Cerebellar cortex (tissue), 1 donor: ENCODE measurements around the gene PPP1R12C.

Experiments
- DNase-seq: peaks from one replicate; pipeline ENCODE4 v3.0.0-alpha.2; 2015; ENCODE audit warnings: low spot score

PPP1R12C gene

DNA sequence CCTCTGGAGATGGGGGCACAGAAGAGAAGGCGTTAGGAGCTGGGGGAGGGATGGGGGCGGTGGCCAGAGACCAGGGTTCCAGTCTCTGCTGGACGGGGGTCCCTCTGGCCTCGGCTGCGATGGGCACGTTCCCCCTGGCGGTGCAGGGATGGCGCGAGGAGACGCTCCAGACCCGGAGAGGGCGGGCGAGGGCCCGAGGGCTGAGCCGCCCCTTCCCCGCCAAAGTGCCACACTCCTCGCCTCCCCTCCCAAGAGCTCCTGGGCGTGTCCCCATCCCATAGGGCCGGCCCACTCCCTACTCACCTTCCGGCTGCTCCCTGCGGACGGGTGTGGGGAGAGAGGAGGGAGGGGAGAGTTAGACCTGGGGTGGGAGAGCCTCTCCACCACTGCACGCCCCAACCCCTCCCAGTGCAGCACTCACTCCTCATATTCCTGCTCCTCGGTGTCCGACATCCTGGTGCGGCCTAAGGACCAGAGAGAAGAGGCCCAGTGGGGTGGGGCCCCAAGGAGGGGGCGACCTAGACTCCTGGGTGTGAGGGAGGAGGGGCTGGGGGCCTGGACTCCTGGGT is 29.4 kb upstream of the PPP1R12C start:
- peak; percentile 83 for DNase-seq

DNA sequence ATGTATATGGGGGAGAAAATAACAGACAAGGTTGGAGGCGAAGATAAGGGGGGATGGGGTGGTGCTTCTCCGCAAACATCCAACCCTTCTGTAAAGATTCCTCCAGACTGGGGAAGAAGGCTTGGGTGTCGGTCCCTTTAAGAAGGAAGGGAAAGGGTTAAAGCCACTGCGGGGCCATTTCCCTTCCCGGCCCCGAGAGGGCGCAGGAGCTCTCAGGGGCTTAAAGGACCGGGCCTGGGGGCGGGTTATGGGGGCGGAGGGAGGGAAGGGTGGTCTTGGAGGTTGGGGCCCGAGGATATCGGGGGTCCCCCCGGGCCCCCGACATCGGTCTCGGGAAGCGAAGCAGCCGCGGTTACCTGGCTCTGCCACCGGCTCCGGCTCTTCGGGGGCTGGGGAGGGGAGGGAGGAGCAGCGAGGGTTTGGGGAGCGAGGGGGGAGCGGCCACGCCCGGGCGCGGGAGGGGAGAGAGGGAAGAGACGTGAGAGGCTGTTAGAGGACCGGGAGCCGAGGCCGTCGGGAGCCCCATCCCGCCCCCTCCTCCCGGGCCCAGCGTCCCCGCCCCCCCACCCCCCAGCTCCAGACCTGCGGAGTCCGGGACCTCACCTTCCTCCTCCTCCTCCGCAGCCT is 28.8 kb upstream of the PPP1R12C start:
- DNase-seq, result no peak

DNA sequence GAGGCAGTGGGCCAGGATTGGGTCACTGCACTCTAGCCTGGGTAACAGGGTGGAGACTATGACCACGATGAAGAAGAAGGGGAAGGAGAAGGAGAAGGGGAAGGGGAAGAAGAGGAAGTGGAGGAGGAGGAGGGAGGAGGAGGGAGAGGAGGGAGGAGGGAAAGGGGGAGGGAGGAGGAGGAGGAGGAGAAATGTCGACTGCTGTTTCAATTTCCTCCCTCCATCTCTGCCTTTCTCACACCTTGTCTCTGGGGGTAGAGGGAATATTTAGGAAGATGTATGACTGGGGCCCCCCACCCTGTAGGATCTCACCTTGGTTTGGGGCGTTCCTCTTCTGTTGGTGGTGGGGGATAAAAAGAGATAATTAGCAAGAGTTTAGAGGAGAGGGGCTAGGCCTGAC is 27.8 kb upstream of the PPP1R12C start:
- DNase-seq, result no peak

DNA sequence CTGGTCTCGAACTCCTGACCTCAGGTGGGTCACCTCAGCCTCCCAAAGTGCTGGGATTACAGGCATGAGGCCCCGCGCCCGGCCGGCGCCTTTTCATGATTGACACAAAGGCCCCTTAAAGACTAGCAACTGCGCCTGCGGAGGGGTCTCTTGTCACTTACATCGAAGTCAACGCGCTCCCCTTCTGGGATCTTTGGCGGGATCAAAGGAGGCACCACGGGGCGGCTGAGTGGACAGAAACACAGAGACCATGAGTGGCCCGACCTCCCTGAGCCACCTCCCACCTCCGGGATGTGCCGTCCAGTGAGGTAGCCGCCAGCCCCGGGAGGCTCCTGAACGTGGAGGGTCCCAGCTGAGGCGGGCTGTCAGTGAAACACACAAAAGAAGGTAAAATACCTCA is 24.3 kb upstream of the PPP1R12C start:
- no peak for DNase-seq

DNA sequence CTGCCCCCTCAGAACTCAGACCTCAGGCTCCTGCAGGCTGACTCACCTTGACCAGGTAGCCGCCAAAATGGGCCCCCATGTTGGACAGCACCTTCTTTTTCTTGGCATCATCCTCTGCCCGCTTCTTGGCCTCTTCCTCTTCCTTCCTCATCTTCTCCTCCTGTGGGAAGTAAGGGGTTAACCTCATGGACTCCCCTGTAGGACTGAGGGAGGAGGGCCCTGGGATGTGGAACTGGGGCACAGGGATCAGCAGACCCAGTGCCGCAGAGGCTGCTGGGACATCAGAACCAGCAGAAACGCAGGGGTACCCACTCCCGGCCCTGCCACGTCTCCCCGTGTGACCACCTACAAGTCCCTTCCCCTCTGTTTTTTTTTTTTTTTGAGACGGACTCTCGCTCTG is 20.5 kb upstream of the PPP1R12C start:
- no peak for DNase-seq

DNA sequence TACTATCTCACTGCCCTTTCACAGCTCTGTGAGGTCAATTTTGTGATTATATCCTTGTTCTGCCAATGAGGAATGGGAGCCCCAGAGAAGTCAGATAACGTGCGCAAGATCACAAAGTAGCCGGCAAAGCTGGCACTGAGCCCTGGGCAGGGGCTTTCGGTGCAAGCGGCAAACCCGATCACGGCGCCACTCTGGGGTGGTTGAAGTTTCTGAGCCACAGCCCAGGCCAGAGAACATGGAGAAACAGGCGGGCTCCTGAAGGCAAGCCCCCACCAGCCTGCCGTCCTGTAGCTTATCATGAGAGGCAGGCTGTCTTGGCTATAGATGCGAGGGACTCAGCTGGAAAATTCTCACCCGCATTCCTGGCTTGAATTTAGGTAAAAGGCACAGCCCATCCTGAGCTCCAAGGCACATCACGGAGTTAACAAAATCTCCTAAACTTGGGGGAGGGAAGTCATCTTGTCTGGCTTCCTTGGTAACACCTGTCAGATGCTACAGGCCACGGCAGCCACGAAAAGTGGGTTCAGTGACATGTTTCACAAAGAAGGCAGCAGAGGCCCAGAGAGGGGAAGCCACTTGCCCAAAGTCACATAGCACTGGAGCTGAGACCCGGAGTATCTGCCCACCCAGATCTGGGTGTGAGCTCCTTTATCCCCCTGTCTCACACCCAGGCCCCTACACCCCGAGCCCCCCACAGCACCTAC is 19.1 kb upstream of the PPP1R12C start:
- DNase-seq, result no peak

DNA sequence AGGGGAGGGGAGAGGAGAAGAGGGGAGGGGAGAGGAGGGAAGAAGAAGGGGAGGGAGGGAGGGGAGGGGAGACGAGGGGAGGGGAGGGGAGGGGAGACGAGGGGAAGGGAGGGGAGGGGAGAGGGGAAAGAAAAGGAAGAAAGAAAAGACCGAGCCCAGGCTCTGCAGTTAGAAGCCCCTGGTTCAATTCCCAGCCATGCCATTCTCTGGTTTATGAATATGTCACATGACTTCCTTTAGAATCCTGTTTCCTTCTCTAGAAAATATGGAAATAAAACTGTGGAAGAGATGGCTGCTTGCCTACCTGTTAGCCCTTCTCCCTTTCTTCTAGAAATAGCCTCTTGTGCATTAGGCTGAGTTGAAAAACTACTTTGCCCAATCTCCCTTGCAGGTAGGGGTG is 17.3 kb upstream of the PPP1R12C start:
- DNase-seq, result no peak

DNA sequence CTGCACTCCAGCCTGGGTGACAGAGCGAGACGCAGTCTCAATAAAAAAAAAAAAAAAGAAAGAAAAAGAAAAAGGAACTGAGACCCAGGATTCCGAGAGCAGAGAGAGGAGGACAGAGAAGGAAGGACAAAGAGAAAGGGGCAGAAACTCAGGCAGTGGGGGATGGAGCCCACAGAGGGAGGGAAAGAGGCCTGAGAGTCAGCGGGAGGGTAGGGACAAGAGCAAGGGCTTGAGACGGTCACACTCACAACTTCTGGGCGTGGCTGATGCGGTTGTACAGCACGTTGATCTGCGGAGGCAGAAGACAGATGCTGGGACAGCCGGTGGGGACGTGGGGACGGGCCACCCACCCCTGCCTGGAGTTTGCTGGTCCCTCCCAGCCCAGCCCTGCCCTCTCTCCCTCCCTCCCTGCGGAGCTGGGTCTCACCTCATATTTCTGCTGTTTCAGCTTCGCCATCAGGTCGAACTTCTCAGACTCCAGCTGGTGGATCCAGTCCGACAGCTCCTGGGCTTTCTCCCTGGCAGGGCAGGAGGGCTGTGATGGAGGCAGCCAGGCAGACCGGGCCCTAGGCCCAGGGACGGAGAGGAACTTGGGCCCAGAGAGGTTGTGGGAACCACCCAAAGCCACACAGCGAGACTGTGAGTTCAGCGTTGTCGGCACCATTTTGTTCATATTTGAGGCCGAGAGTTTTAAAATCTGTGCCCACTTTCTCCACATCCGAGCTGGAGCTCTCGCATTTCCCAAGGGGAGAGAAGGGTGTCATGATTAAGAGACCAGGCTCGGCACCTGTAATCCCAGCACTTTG is 16.4 kb upstream of the PPP1R12C start:
- no peak for DNase-seq

DNA sequence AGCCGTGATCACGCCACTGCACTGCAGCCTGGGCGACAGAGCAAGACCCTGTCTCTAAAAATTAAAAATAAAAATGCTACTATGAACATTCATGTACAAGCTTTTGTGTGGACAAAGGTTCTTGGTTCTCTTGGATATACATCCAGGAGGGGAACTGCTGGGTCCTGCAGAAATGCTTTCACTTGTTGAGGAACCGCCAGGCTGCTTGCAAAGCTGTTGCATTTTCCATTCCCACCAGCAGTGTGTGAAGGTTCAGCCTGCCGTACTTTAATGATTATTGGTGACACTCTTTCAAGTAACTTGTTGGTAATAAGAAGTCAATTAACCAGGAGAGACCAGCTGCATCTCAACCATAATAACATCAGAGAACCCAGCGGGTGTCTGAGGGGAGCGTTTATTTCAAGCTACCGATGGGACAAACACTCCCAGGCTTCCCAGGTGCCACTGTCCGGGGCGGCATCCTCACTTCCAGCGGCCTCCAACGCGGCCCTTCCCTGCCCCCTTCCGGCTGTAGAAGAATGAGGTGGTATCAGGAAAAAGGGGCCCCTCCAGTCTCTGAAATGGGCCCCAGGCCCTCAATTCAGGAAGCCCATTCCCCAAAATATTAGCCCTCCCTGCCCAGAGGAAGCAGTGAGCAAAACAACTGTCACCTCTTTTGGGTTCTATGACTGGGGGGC is 15.2 kb upstream of the PPP1R12C start:
- DNase-seq, result no peak

DNA sequence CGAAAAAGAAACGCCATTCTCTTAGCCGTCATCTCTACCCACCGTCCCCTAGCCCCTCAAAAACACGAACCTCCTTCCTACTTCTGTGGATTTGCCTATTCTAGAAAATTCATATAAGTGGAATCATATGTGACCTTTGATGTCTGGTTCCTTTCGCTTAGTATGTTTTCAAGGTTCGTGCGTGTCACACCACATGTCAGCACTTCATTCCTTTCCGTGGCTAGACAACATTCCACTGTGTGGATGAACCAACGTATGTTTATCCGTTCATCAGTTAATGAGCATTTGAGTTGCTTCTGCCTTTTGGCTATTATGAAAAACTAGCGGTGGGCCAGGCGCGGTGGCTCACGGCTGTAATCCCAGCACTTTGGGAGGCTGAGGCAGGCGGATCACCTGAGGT is 14.0 kb upstream of the PPP1R12C start:
- DNase-seq, result no peak

DNA sequence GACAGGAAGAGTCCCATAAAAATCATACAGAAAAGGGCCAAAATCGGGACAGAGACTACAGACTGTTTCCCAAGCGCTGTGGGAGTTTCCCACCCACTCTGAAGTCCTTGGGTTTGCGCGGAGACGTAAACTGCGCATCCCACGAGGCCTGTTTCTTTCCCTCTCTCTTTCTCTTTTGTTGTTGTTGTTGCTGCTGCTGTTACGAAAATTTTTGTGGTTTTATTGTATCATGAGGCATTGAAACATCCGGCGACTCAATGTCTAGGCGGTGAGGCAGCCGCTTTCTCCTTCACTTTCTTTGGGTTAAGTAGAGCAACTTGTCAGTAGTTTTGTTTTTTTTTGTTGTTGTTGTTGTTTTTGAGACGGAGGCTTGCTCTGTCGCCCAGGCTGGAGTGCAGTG is 1.6 kb upstream of the PPP1R12C start:
- no peak for DNase-seq

DNA sequence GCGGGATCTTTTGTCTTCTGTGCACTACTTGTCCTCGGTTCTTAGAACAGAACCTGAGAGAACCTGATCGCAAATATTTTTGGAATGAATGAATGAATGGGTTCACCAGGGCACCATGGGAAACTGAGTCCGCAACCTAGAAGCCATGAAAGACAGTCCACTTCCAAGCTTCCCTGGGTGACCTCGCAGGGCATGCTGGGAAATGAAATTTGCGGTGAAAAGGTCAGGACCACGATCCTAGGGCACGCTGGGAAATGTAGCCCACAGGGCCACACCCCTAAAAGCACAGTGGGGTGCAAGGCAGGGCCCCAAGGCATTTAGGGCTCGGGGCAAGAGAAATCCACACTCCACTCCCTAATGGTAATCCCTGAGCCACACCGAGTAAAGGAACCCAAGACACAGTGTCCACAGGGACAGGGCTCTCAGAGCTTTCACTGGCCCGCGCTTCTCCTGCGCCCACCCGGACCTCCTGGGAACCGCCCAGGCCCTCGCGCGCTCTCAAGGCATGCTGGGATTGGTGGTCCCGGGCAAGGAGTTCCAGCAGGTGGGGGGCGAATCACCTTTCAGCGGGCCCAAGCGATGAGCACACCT is 1.1 kb upstream of the PPP1R12C start:
- peak; percentile 86 for DNase-seq

DNA sequence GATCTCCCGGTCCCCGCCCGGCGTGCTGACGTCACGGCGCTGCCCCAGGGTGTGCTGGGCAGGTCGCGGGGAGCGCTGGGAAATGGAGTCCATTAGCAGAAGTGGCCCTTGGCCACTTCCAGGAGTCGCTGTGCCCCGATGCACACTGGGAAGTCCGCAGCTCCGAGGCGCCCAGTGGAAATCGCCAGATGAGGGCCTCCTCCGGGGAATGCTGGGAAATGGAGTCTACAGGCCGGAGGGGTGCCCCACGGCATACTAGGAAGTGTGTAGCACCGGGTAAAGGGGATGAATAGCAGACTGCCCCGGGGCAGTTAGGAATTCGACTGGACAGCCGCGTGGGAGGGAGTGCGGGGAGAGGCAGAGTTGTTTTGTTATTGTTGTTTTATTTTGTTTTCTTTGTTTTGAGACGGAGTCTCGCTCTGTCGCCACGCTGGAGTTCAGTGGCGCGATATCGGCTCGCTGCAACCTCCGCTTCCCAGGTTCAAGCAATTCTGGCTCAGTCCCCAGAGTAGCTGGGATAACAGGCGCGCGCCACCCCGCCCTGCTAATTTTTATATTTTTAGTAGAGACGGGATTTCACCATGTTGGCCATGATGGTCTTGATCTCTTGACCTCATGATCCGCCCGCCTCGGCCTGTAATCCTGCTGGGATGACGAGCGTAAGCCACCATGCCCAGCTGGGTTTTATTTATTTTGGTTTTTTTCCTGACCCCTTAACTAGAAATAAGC is 390 bp upstream of the PPP1R12C start:
- DNase-seq, result peak; percentile 99

DNA sequence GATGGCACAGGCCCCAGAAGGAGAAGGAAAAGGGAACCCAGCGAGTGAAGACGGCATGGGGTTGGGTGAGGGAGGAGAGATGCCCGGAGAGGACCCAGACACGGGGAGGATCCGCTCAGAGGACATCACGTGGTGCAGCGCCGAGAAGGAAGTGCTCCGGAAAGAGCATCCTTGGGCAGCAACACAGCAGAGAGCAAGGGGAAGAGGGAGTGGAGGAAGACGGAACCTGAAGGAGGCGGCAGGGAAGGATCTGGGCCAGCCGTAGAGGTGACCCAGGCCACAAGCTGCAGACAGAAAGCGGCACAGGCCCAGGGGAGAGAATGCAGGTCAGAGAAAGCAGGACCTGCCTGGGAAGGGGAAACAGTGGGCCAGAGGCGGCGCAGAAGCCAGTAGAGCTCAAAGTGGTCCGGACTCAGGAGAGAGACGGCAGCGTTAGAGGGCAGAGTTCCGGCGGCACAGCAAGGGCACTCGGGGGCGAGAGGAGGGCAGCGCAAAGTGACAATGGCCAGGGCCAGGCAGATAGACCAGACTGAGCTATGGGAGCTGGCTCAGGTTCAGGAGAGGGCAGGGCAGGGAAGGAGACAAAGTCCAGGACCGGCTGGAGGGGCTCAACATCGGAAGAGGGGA is 1.1 kb downstream of the PPP1R12C start:
- DNase-seq, result peak; percentile 74

DNA sequence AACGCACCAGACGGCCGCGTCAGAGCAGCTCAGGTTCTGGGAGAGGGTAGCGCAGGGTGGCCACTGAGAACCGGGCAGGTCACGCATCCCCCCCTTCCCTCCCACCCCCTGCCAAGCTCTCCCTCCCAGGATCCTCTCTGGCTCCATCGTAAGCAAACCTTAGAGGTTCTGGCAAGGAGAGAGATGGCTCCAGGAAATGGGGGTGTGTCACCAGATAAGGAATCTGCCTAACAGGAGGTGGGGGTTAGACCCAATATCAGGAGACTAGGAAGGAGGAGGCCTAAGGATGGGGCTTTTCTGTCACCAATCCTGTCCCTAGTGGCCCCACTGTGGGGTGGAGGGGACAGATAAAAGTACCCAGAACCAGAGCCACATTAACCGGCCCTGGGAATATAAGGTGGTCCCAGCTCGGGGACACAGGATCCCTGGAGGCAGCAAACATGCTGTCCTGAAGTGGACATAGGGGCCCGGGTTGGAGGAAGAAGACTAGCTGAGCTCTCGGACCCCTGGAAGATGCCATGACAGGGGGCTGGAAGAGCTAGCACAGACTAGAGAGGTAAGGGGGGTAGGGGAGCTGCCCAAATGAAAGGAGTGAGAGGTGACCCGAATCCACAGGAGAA is 1.9 kb downstream of the PPP1R12C start:
- DNase-seq, result no peak

DNA sequence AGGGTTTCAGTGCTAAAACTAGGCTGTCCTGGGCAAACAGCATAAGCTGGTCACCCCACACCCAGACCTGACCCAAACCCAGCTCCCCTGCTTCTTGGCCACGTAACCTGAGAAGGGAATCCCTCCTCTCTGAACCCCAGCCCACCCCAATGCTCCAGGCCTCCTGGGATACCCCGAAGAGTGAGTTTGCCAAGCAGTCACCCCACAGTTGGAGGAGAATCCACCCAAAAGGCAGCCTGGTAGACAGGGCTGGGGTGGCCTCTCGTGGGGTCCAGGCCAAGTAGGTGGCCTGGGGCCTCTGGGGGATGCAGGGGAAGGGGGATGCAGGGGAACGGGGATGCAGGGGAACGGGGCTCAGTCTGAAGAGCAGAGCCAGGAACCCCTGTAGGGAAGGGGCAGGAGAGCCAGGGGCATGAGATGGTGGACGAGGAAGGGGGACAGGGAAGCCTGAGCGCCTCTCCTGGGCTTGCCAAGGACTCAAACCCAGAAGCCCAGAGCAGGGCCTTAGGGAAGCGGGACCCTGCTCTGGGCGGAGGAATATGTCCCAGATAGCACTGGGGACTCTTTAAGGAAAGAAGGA is 2.8 kb downstream of the PPP1R12C start:
- DNase-seq, result no peak

DNA sequence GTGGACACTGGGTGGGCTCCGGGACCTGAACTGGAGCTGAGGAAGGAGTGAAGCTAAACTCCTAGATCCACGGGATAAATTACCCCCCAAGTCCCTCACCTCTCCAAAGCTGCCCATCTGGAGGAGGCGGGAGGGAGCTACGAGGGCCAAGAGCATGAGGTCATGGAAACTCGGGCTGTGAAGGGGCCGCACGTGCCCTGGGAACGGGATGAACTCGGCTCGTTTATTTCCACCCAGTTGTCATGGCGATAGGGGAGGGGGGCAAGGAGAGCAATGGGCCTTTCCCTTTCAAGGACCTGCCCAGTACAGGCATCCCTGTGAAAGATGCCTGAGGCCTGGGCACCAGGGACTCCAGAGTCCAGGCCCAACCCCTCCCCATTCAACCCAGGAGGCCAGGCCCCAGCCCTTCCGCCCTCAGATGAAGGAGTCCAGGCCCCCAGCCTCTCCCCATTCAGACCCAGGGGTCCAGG is 3.8 kb downstream of the PPP1R12C start:
- no peak for DNase-seq

DNA sequence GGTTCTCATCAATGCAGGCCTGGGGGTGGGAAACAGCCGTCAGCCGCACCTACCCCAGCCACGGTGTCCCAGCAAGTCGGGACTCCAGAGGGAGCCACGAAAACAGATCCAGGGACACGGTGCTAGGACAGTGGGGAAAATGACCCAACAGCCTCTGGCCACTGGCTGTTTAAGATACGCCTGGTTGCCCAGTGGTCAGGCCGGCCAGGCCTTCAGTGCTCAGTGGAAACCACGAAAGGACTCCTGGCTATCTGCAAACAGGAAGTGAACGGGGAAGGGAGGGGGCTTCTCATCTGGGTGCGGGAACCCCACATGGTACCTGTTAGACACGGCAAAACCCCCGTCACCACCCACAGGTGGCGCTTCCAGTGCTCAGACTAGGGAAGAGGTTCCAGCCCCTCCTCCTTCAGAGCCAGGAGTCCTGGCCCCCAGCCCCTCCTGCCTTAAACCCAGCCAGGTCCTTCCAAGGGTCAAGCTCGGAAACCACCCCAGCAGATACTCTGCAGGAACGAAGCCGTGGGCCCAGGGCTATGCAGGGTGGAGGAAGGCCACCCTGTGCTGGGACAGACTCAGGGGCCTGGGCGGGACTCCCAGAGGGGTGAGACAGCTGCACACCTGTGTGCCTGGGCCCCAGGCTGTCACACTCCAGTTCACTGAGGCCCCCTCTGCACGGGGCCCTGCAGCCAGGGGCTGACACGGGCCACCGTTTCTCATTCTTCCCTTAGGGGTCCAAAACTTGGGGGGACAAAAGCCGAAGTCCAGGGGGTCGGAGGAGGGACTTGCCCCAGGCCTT is 4.5 kb downstream of the PPP1R12C start:
- no peak for DNase-seq

DNA sequence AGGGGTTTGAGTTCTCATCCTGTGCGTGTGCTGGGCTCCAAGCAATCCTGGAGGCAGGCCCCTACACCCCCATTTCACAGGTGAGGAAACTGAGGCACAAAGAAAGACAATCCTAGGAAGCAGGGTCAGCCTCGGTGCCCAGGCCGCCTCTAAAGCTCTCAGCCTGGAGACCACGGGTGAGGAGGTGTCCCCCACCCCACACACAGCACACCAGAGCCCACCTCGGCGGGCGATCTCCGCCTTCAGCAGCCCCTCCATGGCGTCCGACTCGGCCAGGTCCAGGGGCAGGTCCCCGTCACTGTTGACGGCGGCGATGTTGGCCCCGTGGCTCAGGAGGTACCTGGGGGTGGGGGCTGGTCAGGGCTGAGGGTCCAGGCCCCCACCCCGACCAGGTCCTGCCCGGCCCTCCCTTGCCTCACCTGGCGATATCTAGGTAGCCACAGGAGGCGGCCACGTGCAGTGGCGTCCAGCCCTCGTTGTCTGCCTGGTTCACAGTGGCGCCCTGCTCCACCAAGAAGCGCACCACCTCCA is 5.1 kb downstream of the PPP1R12C start:
- DNase-seq, result no peak
